Body of pancreas (tissue), 4 donors: ENCODE data around the gene KRT73.

Source experiments
- CTCF ChIP-seq, 7 experiments: fragments of 450-650 bp in 4 of 7; fragments of 200-600 bp in 3 of 7; sonication (generic) in 3 of 7; IDR thresholded peaks; one replicate each; pipeline ENCODE4 v1.5.1; 2016 to 2019; ENCODE audit warnings: antibody characterized with exemption in 7 of 7
- POLR2A ChIP-seq, 3 donors: fragments of 450-650 bp; IDR thresholded peaks; one replicate each; pipeline ENCODE4 v1.6.1; 2016; ENCODE audit warnings: antibody characterized with exemption in 3 of 3, mild to moderate bottlenecking in 2 of 3

- TF ChIP-seq POLR2A (IDR thresholded peaks at IDR 0.05) (no peak), CTCF (IDR thresholded peaks at IDR 0.05) (no peak)
Observed at GRCh38 chr12:52608161-52608560, 10.2 kb downstream of the KRT73 start.
